Thoracic aorta (tissue), 2 donors: ENCODE measurements around the gene SUFU. TPM values are rescaled to one million over a fixed set of nuclear protein-coding genes. Genes with fewer than 3 reads are reported as not detected.

Experiments used
- ATAC-seq: fragments of 150-250 bp; one replicate; pipeline ENCODE4 v1.8.0; 2017; ENCODE audit warnings: low read depth; ENCODE audit not compliant: insufficient number of reproducible peaks, low FRiP score
- DNase-seq: peaks from one replicate; pipeline ENCODE4 v3.0.0-alpha.2; 2020; ENCODE audit warnings: low spot score
- H3K27ac ChIP-seq, 2 donors: fragments of 200-600 bp; sonication (generic); 1 replicate in 1 of 2; 2 replicates in 1 of 2; pipeline ENCODE4 v1.5.1; 2016; ENCODE audit warnings: mild to moderate bottlenecking in 2 of 2, moderate library complexity in 2 of 2
- H3K27me3 ChIP-seq: fragments of 200-600 bp; sonication (generic); replicated peaks from 2 replicates; pipeline ENCODE4 v1.6.0; 2016; ENCODE audit warnings: mild to moderate bottlenecking; ENCODE audit not compliant: insufficient read depth
- H3K36me3 ChIP-seq: fragments of 200-600 bp; sonication (generic); one replicate; pipeline ENCODE4 v1.5.1; 2016
- H3K4me1 ChIP-seq, 2 donors: fragments of 200-600 bp; sonication (generic); 1 replicate in 1 of 2; 2 replicates in 1 of 2; pipeline versions ENCODE4 v1.5.1 to v1.6.0; 2016; ENCODE audit warnings: low read depth in 2 of 2, mild to moderate bottlenecking in 1 of 2; ENCODE audit not compliant: control insufficient read depth in 1 of 2
- H3K4me3 ChIP-seq: fragments of 200-600 bp; sonication (generic); 2 replicates; pipeline ENCODE4 v1.5.1; 2016; ENCODE audit warnings: mild to moderate bottlenecking
- H3K9me3 ChIP-seq: fragments of 200-600 bp; sonication (generic); 2 replicates; pipeline ENCODE4 v1.5.1; 2016
- CTCF ChIP-seq: fragments of 200-600 bp; sonication (generic); IDR thresholded peaks from one replicate; pipeline ENCODE4 v1.5.1; 2019; ENCODE audit warnings: antibody characterized with exemption
- total RNA-seq, 2 donors: library from RNA; depleted of rRNA; stranded (reverse); fragments of >200 nt; gene quantifications; one replicate each; pipeline versions ENCODE4 v1.1.0 to v1.2.3, GENCODE V29; 2016

SUFU gene
- total RNA-seq, 2 donors from 2014 or later, result 4.6 to 7.6 TPM

- H3K27ac ChIP-seq, result peak overlapping the region; percentile 72 to 77
- H3K36me3 ChIP-seq, result no peaks in the 10 kb centered on the region
- ATAC-seq (no peak), DNase-seq (no peak)
- peak overlapping the region; percentile 68 for H3K4me3 ChIP-seq
- TF ChIP-seq CTCF, result no peak
- H3K27me3 ChIP-seq, result no peaks in the 10 kb centered on the region
- H3K4me1 ChIP-seq, result peaks cover 33 to 35% of the 10 kb centered on the region in 2 donors
- no peaks in the 10 kb centered on the region for H3K9me3 ChIP-seq
Measured at GRCh38 chr10:102675011-102675665, 171.4 kb downstream of the SUFU start.

GRCh38 chr10:102675666-102676533 is 172.1 kb downstream of the SUFU start:
- Histone ChIP-seq H3K4me1 (peaks cover 33 to 35% of the 10 kb centered on the region in 2 donors), H3K36me3 (peaks cover 5% of the 10 kb centered on the region), H3K27ac (peak overlapping the region; percentile 72 to 77), H3K4me3 (no peak overlapping the region), H3K9me3 (no peaks in the 10 kb centered on the region), H3K27me3 (no peaks in the 10 kb centered on the region)
- TF ChIP-seq CTCF, result no peak
- DNase-seq (no peak), ATAC-seq (no peak)

- Histone ChIP-seq H3K27ac (peak overlapping the region; percentile 28 to 31), H3K27me3 (no peaks in the 10 kb centered on the region), H3K4me3 (no peak overlapping the region), H3K9me3 (no peaks in the 10 kb centered on the region), H3K4me1 (peaks cover 33 to 35% of the 10 kb centered on the region in 2 donors), H3K36me3 (peaks cover 5% of the 10 kb centered on the region)
- DNase-seq (no peak), ATAC-seq (no peak)
- no peak for TF ChIP-seq CTCF
Measured at GRCh38 chr10:102676534-102677315, 173.0 kb downstream of the SUFU start.

GRCh38 chr10:102677331-102678067 is 173.7 kb downstream of the SUFU start:
- H3K27ac ChIP-seq, result no peak overlapping the region
- TF ChIP-seq CTCF, result no peak
- ATAC-seq, result no peak

More at GRCh38 chr10:102677331-102678067, 173.7 kb downstream of the SUFU start:
- no peak overlapping the region for H3K4me3 ChIP-seq
- DNase-seq, result no peak
- no peaks in the 10 kb centered on the region for H3K27me3 ChIP-seq
- peaks cover 5% of the 10 kb centered on the region for H3K36me3 ChIP-seq
- no peaks in the 10 kb centered on the region for H3K9me3 ChIP-seq
- peaks cover 33 to 35% of the 10 kb centered on the region in 2 donors for H3K4me1 ChIP-seq
